RWPE1 (cell line): Measurements from ENCODE around the gene SLC16A5.

Experiments
- CTCF ChIA-PET: fragments of 350-600 bp; sonication (Branson Sonifier 250); formaldehyde crosslinking; extraction: SDS; loops from one replicate; lab custom pipeline; 2021; lab: Yijun Ruan, JAX
- POLR2A ChIA-PET: fragments of 400-600 bp; formaldehyde crosslinking; extraction: SDS; loops from one replicate; lab custom pipeline; 2020; ENCODE audit warnings: antibody characterized with exemption; ENCODE audit not compliant: low non-redundant PET; lab: Yijun Ruan, JAX
- DNase-seq: peaks from one replicate; pipeline ENCODE4 v3.0.0; 2012; ENCODE audit warnings: low spot score
- H3K27ac ChIP-seq: fragments of 450-650 bp; 2 replicates; pipeline ENCODE4 v1.5.1; 2017
- CTCF ChIP-seq: fragments of 450-650 bp; conservative IDR thresholded peaks from 2 replicates; pipeline ENCODE4 v1.5.1; 2017; ENCODE audit warnings: low read depth, mild to moderate bottlenecking

Gene SLC16A5

DNA sequence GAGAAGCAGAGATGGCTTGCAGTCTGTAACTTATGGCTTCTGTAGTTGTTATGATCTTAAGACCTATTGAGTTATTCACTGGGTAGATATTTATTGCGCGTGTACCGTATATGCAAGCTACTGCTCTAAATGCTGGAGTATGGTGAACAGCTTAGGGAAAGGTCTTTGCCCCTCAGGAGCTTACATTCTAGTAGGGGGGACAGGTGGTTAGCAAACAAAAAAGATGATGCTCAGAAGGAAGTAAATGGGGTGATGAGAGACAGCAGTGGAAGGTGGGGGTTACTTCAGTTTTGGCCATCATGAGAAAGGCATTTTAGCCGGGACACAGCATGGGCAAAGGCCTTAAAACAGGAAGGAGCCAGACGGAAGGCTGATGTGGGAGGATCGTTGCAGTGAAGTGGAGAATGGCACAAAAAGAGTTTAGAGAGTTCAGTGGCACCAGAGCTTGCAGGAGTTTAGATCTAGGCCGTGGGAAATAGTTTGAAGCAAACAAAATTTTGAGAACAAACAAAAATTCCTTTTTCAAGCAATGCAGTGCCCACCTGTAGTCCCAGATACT, 24.1 kb downstream of the SLC16A5 start:
- peak overlapping the region; percentile 81 for H3K27ac ChIP-seq
- POLR2A ChIA-PET: interaction anchor here (0.6 to 0.7 kb wide), 2 partner anchors 84 to 105 kb away, joined by 3 to 4 read pairs; no protein-coding TSS in a partner anchor
- no peak for DNase-seq
- CTCF ChIA-PET: interaction anchor here (0.5 to 3.1 kb wide), 6 partner anchors 19 to 90 kb away, joined by 3 to 40 read pairs (median 6); partner anchors contain the start of gene NT5C
- TF ChIP-seq CTCF: no peak

DNA sequence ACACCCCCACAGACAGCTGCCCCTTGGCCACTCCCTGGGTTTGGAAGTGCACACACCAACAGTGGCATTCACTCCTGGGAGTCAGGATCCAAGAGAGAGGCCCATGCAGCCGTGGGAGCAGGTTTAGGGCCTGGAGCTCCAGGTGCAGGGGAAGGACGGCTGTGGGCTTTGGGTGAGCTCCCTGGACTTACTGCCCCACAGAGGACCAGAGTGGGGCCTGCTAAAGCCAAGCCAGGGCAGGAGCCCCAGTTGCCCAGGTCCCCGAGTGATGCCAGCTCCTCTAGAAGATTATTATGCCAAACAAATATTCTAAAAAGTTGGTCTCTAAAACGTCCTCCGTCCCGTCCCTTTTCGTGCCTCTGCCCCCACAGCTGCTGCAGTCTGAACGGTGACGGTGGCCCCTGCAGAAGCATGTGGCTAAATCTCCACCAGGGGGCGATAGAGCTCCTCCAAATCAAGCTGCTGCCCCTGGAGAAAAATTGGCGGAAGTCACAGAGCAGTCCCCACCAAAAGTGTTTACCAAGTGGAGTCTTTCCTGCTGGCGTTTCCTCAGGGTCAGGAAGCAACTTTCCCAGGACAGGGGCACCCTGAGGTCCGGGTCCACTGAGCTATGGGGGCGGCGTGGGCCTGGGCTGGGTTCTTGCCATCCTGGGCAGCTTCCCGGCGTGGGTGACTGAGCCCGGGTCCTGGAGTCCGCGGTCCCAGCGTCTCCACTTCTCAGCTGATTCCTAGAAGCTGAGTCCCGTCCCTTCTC, 26.2 kb downstream of the SLC16A5 start:
- DNase-seq: peak; percentile 75
- CTCF ChIA-PET: interaction anchor here (0.5 to 3.1 kb wide), 30 partner anchors 9 to 327 kb away, joined by 3 to 61 read pairs (median 6); partner anchors contain the start of genes JPT1, NT5C and SLC16A5
- TF ChIP-seq CTCF: peak; percentile 94
- peak overlapping the region; percentile 83 for H3K27ac ChIP-seq
- POLR2A ChIA-PET: interaction anchor here (0.8 to 1.1 kb wide), 4 partner anchors 18 to 90 kb away, joined by 3 to 6 read pairs (median 4); partner anchors contain the start of gene NT5C

- ChIA-PET POLR2A (interaction anchor here (0.9 to 1.1 kb wide), 3 partner anchors 17 to 87 kb away, joined by 3 to 6 read pairs (median 4); partner anchors contain the start of gene NT5C), CTCF (interaction anchor here (0.5 to 3.1 kb wide), 26 partner anchors 9 to 327 kb away, joined by 3 to 61 read pairs (median 6); partner anchors contain the start of genes JPT1, NT5C and SLC16A5)
- no peak for DNase-seq
- H3K27ac ChIP-seq: peak overlapping the region; percentile 83
- no peak for TF ChIP-seq CTCF
Measured at GRCh38 chr17:75114552-75115314, 27.0 kb downstream of the SLC16A5 start.

DNA sequence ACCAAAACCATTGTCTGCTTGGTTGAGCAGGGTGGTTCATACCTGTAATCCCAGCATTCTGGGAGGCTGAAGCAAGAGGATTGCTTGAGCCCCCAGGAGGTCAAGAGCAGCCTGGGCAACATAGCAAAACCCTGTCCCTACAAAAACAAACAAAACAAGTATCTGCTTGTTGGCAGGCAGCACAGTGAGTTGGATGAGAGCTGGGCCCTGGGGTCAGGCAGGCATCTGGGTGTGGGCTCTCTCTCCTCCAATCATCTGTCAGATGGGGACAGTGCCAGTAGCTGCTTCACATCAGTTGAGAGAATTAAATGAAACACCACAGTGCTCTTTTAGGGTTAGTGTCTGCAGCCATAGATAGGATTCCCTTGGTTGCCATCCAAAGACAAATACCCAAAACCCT, 27.8 kb downstream of the SLC16A5 start:
- DNase-seq: no peak

DNA sequence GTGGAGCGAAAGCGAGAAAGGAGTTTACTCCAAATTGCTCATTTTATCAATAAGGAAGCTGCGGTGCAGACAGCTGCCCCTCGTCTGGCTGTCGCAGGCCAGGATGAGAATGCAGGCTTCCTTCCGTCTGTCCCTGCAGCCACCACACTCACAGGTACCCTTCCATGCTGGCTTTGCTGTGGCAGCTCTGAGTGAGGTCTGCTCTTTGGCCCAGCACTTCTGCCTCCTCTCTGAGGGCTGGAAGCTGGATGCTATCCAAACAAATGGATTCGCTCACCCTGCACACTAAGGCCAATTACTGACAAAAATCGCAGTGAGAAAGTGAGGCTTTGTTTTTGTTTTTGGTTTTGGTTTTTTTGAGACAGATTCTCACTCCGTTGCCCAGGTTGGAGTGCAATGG, 29.0 kb downstream of the SLC16A5 start:
- ChIA-PET CTCF (interaction anchor here (0.7 kb wide), 1 partner anchor 85 kb away, joined by 5 read pairs; no protein-coding TSS in a partner anchor), POLR2A (interaction anchor here (1.2 kb wide), 1 partner anchor 15 kb away, joined by 5 read pairs; the partner anchor contains the start of gene NT5C)
- H3K27ac ChIP-seq: peak overlapping the region; percentile 83
- no peak for DNase-seq
- TF ChIP-seq CTCF: no peak

More for the DNA sequence above, 27.8 kb downstream of the SLC16A5 start:
- TF ChIP-seq CTCF: no peak
- H3K27ac ChIP-seq: peak overlapping the region; percentile 83
- POLR2A ChIA-PET: no interaction called here
- CTCF ChIA-PET: interaction anchor here (0.6 to 2.9 kb wide), 6 partner anchors 8 to 91 kb away, joined by 3 to 61 read pairs (median 22); partner anchors contain the start of gene NT5C
